KG1 (cell line): ENCODE results near the gene FAM24A.
A peak's percentile ranks its signal among the peaks of the same experiment; 100 is the strongest.

Experiments
- DNase-seq: peaks from one replicate; lab custom pipeline; 2025; lab: John Stamatoyannopoulos, UW

FAM24A gene

DNA sequence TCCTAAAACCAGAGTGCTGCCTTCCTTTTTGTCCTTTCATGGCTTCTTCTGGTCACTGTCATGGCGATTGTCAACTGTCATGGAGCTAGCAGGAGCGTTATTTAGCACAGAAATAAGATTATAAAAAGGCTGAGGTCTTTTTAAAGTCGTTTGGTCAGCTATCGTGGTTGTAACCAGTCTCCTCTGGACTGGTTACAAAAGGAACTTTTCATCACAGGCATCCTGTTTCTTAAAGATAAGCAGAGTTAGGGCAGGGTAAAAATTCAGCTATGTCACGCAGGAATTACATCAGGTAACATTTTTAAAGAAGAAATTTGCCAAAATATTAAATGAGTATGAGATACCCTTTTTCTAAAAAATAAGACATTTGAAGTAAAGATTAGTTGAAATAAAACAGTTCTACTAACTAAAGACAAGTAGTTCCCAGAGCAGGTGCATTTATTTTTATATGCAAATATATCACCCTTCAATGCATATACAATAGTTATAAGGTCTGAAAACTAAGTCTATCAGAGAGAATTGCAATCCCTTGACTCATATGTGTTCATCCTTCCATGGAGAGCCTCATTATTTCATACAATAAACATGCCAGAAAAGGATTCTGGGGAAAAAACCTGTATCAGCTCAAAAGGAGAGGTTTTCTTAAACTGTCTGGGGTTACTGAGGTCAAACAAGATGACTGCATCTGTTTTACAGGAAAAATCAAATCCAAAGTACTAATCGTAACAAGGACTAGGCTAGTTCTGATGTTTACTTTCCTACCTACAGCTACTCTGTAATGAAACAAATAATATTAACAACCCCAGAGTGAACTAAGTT lies 20.9 kb downstream of the FAM24A start:
- no peak for DNase-seq

DNA sequence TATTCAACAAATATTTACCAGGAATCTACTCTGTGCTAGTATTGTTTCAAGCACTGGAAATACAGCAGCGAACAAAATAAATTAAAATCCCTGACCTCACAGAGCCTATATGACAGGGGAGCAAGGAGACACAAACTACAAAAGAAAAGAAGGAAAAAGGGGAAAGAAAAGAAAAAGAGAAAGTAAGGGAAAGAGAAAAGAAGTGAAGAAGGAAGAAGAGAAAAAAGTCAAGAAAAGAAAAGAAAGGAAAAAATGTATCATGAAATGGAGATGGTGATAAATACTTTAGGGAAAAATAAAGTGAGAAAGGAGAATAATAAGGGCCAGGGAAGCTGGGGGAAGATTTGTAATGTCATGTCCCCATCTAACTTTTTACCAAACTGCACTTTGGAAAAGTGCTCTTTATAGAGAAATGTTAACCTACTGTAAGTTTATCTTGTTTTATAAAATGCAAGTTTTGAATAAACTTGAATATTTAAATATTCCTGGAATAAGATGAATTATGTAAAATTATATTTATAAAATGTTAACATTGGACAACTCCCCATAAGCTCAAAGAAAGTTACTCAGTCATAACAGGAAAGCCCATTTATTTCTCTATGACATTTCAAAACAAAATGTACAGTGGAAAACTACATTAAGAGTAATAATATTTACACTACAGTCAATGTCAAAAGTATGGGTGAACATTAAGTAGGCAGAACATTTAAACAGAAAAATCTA lies 28.9 kb downstream of the FAM24A start:
- DNase-seq, result no peak

DNA sequence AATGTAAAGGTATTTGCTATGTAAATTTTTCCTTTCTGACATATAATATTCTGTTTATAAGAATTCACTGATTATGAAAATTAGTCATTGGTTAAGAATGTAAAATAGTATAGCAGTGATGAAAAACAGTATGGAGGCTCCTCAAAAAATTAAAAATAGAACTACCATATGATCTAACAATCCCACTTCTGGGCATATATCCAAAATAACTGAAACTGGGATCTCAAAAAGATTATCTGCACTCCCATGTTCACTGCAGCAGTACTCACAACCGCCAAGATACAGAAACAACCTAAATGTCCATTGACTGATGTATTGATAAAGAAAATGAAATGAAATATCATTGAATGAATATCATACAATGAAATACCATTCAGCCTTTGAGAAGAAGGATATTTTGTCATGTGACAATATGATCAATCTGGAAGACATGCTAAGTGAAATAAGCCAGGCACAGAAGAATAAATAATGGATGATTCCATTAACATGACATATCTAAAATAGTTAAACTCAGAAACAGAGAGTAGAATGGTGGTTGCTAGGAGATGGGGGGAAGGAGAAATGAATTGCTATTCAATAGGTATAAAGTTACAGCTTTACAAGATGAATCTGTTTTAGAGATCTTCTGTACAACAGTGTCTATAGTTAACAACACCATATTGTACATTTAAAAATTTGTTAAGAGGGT lies 29.6 kb downstream of the FAM24A start:
- DNase-seq, result no peak

GRCh38 chr10:122949296-122949695 lies 38.9 kb downstream of the FAM24A start:
- no peak for DNase-seq

GRCh38 chr10:122953902-122954730 lies 43.7 kb downstream of the FAM24A start, which contains the start of gene C10orf88:
Gene C10orf88 (minus strand): TSS chr10:122954227. CDS start chr10:122954178, 49 bp downstream.
- DNase-seq, result peak; percentile 92

- DNase-seq, result no peak
Observed at GRCh38 chr10:122954731-122955050, 44.3 kb downstream of the FAM24A start.

DNA sequence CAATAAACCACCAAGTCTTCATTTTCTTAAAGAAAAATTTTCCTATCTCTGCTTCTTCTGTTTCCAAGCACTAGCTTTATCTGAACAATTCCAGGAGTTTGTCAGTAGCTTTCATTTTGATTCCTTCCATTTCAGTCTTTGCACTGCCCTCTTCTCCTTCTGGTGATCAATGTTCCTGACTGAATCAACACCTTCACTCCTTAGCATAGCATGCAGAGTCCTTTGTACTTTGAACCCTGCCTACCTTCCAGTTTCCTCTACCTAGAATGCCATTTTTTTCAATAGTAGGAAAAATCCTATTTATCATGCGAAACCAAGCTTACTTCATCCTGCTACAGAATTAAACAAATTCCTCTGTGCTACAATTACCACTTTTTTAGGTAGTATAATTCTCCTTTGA lies 45.5 kb downstream of the FAM24A start:
- DNase-seq, result no peak

- no peak for DNase-seq
Observed at GRCh38 chr10:122957474-122957873, 47.1 kb downstream of the FAM24A start.

- DNase-seq, result no peak
Observed at GRCh38 chr10:122962405-122962804, 52.0 kb downstream of the FAM24A start.
